Mesothelial cell of epicardium (in vitro differentiated cells): ENCODE data around the gene AP3B2. TPM values are rescaled to one million over a fixed set of nuclear protein-coding genes. Genes with fewer than 3 reads are reported as not detected.

ENCODE experiments used
- DNase-seq, 2 experiments: peaks; one replicate each; pipeline ENCODE4 v3.0.0; 2021; ENCODE audit warnings: low spot score in 2 of 2; ENCODE audit not compliant: unreplicated experiment in 2 of 2
- H3K27ac Mint-ChIP-seq: 2 replicates; pipeline ENCODE4 v1.8.0; 2021; ENCODE audit warnings: mixed read lengths
- H3K27me3 Mint-ChIP-seq: 2 replicates; pipeline ENCODE4 v1.8.0; 2021; ENCODE audit warnings: low read depth, mixed read lengths
- H3K36me3 Mint-ChIP-seq: 2 replicates; pipeline ENCODE4 v1.8.0; 2021; ENCODE audit warnings: mixed read lengths
- H3K4me1 Mint-ChIP-seq: 2 replicates; pipeline ENCODE4 v1.8.0; 2021; ENCODE audit warnings: mixed read lengths
- H3K4me3 Mint-ChIP-seq: 2 replicates; pipeline ENCODE4 v1.8.0; 2021; ENCODE audit warnings: mild to moderate bottlenecking, moderate library complexity, mixed read lengths
- H3K9me3 Mint-ChIP-seq: 2 replicates; pipeline ENCODE4 v1.8.0; 2021; ENCODE audit warnings: mixed read lengths
- total RNA-seq: library from RNA; stranded (reverse); gene quantifications from 3 replicates; pipeline ENCODE4 v1.2.1, GENCODE V29; 2021
- TF ChIP-seq, protein P1 (sequence below): fragments of 200-600 bp; sonication (generic); IDR thresholded peaks from one replicate; pipeline ENCODE4 v1.5.0; 2021; ENCODE audit warnings: antibody characterized with exemption; ENCODE audit not compliant: unreplicated experiment

AP3B2 gene
- total RNA-seq, 1 donor from 2014 or later, result 1.3 TPM

DNA sequence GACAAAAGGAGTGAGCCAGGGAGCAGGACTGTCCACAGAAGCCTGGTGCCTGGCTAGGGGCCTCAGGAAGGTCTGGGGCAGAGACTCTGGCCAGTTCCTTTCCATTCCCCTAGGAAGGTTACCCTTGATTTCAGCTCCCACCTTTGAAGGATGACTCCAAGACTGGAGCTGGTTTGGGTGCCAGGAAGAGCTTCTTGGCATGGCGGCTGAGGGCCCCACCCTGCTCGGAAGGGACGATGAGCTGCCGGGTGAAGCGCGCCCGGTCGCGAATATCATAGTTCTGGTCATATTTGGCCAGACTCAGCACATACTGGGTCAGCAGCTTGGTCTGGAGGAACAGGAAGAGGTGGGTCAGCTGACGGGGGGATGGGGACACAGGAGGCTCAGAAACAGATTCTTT lies 43.1 kb downstream of the AP3B2 start:
- Mint-ChIP-seq H3K36me3 (no peaks in the 10 kb centered on the region), H3K27ac (no peak overlapping the region), H3K9me3 (no peaks in the 10 kb centered on the region), H3K4me3 (no peak overlapping the region), H3K27me3 (peaks cover 57% of the 10 kb centered on the region), H3K4me1 (no peaks in the 10 kb centered on the region)
- TF ChIP-seq, protein P1, sequence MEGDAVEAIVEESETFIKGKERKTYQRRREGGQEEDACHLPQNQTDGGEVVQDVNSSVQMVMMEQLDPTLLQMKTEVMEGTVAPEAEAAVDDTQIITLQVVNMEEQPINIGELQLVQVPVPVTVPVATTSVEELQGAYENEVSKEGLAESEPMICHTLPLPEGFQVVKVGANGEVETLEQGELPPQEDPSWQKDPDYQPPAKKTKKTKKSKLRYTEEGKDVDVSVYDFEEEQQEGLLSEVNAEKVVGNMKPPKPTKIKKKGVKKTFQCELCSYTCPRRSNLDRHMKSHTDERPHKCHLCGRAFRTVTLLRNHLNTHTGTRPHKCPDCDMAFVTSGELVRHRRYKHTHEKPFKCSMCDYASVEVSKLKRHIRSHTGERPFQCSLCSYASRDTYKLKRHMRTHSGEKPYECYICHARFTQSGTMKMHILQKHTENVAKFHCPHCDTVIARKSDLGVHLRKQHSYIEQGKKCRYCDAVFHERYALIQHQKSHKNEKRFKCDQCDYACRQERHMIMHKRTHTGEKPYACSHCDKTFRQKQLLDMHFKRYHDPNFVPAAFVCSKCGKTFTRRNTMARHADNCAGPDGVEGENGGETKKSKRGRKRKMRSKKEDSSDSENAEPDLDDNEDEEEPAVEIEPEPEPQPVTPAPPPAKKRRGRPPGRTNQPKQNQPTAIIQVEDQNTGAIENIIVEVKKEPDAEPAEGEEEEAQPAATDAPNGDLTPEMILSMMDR, result no peak
- no peak for DNase-seq

DNA sequence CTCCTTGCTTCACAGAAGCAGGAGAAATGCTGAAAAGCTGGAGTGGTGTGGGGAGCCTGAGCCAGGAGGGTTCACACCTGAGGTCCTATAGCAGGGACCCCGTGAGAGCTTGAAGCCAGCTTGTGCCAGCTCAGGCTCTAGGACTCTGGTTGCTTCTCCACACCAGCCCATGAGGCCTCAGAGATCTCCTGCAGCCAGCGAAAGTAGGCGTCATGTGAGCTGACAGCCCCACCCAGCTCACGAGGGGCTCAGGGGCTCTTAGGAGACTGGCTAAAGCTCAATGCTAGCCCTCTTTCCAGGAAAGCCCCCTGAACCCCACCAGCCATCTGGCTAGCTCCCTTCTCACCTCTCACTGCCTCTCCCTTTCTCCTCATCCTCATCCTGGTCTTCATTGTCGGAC lies 45.7 kb downstream of the AP3B2 start:
- DNase-seq, result no peak
- TF ChIP-seq, protein P1, result no peak
- no peaks in the 10 kb centered on the region for H3K4me1 Mint-ChIP-seq
- peaks cover 67% of the 10 kb centered on the region for H3K27me3 Mint-ChIP-seq
- no peak overlapping the region for H3K27ac Mint-ChIP-seq
- H3K4me3 Mint-ChIP-seq, result no peak overlapping the region
- H3K9me3 Mint-ChIP-seq, result no peaks in the 10 kb centered on the region
- no peaks in the 10 kb centered on the region for H3K36me3 Mint-ChIP-seq

DNA sequence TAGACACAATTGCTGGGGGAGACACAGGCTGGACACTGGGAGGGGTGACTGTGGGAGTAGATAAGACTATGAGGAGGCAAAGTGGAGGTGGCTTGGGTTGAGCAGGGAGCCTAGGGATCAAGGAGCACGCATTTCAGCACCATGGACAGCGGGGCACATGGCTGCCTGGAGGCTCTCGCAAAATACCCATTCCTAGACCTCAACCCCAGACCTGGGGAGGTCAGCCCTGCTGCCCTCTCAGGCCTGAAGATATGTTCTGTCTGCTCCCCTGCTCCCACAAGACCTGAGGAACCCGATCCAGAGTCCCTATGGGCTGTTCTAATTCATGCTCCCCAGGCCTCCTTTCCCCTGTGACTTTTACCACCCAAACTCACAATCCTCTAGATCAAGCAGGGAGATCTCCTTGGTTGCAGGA lies 46.5 kb downstream of the AP3B2 start:
- Mint-ChIP-seq H3K4me3 (no peak overlapping the region), H3K4me1 (no peaks in the 10 kb centered on the region), H3K27ac (no peak overlapping the region), H3K9me3 (no peaks in the 10 kb centered on the region), H3K36me3 (no peaks in the 10 kb centered on the region), H3K27me3 (peaks cover 61% of the 10 kb centered on the region)
- TF ChIP-seq, protein P1, result no peak
- DNase-seq, result peak; percentile 62 to 83

DNA sequence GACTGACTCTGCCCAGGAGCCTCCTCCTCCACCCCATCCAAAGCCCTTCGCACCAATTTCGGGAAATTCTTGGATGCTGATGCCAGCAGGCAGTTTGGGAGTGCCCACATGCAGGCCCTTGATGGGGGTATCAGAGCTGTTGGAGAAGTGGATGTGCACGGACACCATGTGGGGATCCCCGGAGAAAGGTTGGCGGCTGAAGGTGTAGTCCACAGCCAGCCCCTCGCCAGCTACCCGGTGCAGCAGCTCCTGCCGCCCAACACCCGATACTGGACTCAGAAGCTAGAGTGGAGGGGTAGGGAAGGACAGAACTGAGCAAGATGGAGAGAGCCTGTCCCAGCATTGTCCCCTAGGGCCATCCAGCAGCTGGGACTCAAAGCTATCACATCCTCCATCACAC lies 47.0 kb downstream of the AP3B2 start:
- Mint-ChIP-seq H3K36me3 (no peaks in the 10 kb centered on the region), H3K4me3 (no peak overlapping the region), H3K9me3 (no peaks in the 10 kb centered on the region), H3K27me3 (peaks cover 61% of the 10 kb centered on the region), H3K4me1 (no peaks in the 10 kb centered on the region), H3K27ac (no peak overlapping the region)
- no peak for DNase-seq
- TF ChIP-seq, protein P1, result no peak

DNA sequence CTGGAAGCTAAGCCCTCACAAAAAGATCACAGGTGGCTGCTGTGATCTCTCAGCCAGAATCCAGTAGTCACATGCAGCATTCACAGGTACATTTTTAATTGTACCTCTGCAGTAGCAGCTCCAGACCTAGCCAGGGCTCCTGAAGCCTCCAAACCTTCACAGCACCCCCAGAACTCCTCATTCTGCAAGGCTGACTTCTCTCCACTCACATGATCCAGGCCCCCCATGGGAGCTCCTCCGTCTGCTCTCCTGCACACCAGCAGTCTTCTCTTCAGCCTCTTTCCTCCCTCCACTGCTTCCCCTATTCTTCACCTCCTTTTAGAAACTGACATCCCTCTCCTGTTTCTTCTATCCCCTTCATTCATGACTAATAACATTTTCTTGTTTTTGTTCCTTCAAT lies 49.3 kb downstream of the AP3B2 start:
- no peaks in the 10 kb centered on the region for H3K36me3 Mint-ChIP-seq
- H3K4me1 Mint-ChIP-seq, result no peaks in the 10 kb centered on the region
- H3K27me3 Mint-ChIP-seq, result peaks cover 60% of the 10 kb centered on the region
- H3K9me3 Mint-ChIP-seq, result no peaks in the 10 kb centered on the region
- no peak for DNase-seq
- TF ChIP-seq, protein P1, result no peak
- H3K4me3 Mint-ChIP-seq, result no peak overlapping the region
- no peak overlapping the region for H3K27ac Mint-ChIP-seq

DNA sequence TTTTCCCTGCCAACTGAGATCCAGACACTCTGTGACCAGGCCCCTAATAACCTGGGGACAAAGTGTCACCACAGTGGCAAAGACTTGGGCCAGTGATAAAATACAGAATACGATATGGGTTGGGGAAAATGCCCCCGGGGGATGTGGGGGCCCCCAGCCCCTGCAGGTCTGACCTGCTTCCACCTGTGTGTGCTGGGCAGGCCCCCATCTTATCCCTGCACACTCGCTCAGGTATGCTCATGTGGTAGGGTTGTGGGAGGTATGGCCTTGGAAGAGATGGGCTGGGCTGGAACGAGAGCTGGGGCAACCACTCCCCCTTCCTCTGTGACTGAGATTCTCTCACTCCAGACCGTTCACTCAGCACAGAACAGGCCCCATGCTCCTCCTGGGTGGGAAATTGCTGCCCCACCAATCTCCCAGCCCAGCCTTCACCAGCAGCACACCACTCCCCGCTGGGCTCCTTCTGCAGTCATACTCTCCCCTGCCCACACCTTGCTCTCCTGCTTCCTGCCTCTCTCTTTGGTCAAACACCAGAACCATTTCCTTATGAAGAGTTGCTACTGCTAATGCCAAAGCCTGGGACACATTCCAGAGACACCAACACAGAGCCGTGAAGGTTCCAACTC lies 52.9 kb downstream of the AP3B2 start:
- Mint-ChIP-seq H3K4me1 (no peaks in the 10 kb centered on the region), H3K36me3 (no peaks in the 10 kb centered on the region), H3K27me3 (peaks cover 77% of the 10 kb centered on the region), H3K27ac (no peak overlapping the region), H3K9me3 (no peaks in the 10 kb centered on the region), H3K4me3 (no peak overlapping the region)
- TF ChIP-seq, protein P1, result no peak
- no peak for DNase-seq
